CD4-positive, alpha-beta T cell treated with Interleukin-6 for 4 hours (primary cell): Measurements from ENCODE around the gene STX12.
"Not testable (repeated sequence)": the region's sequence is repeated elsewhere in the genome, so short reads cannot be mapped to it uniquely, and the experiment has no call there.

Experiments
- DNase-seq: peaks from one replicate; pipeline ENCODE4 v3.0.0-alpha.2; 2020; ENCODE audit warnings: mixed read lengths

Gene STX12

GRCh38 chr1:27772932-27773825 lies at the start of gene STX12:
STX12 (plus strand) TSS chr1:27773219; CDS start chr1:27773308, 89 bp downstream.
- peak; percentile 99 for DNase-seq

GRCh38 chr1:27724961-27725373 lies 48.1 kb upstream of the STX12 start:
- DNase-seq = peak; percentile 1

DNA sequence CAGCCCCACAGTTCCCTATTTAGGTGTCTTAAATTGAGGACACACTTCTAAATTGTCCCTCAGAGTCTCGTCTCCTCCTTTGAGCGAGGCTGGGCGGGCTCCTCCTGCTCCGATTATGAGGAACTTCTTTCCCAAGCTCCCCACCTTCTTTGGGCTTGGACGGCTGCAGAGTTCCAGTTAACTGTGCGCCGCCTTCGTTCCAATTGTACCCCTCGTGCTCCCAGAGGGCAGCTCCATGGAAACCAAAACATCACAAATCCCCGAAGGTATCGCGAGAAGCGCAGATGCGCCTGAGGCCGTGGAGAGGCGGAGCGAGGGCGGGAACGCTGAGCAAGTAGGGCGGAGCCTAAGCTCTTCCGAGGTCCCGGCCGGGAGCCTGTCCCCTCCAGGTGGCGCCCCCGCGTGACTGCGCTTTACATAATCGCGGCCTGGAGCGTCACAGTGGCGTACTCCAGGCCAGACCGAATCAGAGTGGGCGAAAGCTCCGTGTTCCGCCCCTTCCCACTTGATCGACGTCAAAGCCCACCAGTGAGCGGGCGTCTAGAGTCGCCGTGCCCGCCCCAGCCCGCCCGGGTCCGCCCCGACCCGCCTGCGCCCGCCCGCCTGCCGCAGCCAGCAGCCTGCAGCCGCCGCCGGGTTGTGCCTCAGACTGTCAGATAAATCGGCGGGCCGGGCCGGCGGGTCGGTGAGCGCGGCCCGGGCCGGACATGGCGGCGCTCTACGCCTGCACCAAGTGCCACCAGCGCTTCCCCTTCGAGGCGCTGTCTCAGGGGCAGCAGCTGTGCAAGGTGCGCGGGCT lies 47.4 kb upstream of the STX12 start, which contains the start of gene FAM76A:
TSS of gene FAM76A (plus strand) at position 588 of the 799 bp plus-strand sequence. CDS start at position 708, 120 bp downstream.
- peak; percentile 99 for DNase-seq

DNA sequence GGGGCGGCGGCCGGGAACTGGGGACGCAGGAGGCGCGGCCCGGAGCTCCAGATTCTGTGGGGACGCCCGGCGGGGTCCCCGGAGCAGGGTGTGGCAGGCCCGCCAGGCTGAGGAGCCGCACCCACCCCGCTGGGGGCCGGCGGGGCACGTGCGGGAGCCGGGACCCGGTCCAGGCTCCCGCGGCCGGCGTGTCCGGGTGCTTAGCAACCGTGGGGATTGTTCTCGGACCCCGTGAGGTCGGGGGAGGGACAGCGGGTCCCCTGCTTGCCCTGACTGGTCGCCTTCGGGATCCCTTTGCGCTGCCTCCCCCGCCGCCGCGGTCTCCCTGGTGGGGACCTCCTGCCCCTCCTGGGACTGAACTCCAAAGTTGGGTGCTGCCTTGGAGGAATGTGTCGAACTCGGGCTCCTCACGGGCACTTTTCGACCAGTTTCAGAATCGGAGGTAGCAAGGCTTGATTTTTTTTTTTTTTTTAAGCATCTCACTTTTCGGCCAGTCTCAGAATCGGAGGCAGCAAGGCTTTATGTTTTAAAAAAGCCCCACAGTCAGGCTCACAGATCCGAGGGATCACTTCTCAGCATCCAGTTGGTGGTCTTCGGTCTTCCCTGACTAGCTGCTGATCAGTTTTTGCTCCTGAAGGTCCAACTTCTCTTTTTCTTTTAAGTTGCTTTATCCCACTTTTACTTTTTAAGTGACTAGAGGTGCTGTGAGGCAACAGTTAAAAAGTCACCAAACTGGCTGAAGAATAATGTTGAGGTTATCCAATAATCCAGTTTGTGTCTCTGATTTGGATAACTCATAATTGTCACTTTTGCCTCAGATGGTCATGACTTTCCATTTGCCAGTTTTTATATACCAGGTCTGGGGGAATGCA lies 46.6 kb upstream of the STX12 start:
- peak; percentile 42 for DNase-seq

DNA sequence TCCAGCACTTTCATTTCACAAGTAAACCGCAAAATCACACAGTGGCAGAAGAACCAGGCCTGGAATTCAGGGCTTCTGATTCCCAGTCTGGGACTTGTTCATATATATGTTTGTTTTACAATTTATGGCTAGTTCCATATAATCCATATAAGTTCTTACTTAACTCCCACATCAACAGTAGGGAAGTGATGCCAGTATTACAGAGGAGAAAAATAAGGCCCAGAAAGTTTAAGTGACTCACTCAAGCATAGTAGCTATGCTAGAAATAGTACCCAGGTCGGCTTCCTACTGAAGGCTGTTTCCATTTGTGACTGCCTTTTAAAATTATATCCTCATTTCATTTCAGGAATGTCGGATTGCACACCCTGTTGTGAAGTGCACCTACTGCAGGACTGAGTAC lies 45.9 kb upstream of the STX12 start:
- DNase-seq = no peak

DNA sequence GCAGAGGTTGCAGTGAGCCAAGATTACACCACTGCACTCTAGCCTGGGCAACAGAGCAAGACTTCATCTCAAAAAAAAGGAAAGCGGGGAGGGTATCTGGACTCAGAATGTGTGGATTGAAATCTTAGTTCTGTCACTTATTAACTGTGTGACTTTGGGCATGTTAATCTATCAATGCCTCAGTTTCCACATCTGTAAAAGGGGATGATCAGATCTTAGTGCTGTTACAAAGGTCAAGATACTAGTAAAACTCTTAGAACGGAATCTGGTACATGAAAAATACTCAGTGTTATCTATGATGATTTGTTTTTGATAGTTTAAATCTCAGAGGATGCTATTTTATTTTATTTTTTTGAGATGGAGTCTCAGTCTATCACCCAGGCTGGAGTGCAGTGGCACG lies 36.8 kb upstream of the STX12 start:
- no peak for DNase-seq

- DNase-seq = no peak
Measured at GRCh38 chr1:27741121-27741520, 31.9 kb upstream of the STX12 start.

- DNase-seq = no peak
Measured at GRCh38 chr1:27744556-27744955, 28.5 kb upstream of the STX12 start.

- no peak for DNase-seq
Measured at GRCh38 chr1:27745466-27745865, 27.6 kb upstream of the STX12 start.

GRCh38 chr1:27752360-27752759 lies 20.7 kb upstream of the STX12 start:
- no peak for DNase-seq

GRCh38 chr1:27755286-27755685 lies 17.7 kb upstream of the STX12 start:
- DNase-seq = no peak

DNA sequence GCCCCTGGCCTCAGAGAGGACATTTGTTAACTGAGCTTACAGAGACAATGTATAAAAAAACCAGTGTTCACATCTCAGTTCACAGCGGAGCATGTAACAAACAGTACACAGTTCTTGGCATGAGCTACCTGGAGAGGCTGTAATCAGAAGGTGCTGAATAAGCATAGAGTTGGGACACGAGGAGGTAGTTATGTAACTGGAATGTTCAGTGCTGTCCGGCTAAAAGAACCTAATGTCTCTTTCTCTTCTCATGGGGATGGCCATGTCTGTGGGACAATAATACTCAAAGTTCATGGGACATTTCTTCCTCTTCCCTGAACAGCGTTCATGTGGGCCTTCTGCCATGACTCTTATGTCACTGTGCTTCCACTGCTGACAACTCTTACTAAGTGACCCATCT lies 17.2 kb upstream of the STX12 start:
- DNase-seq = no peak

DNA sequence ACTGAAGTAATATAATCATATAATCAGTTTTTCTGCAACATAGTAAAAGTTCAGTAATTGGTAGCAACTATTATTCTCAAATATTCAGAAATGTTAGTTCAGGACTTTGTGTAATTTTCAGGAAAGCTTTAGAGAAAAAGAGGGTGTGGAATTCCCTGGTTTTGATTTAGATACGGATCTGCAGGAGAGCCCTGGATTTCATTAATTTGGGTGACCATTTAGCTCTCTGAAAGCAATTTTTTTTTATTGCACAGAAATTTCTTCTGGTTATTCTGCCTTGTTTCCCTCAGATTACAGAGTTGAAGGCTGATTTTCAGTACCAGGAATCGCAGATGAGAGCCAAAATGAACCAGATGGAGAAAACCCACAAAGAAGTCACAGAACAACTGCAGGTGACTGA lies 13.8 kb upstream of the STX12 start:
- DNase-seq = no peak

DNA sequence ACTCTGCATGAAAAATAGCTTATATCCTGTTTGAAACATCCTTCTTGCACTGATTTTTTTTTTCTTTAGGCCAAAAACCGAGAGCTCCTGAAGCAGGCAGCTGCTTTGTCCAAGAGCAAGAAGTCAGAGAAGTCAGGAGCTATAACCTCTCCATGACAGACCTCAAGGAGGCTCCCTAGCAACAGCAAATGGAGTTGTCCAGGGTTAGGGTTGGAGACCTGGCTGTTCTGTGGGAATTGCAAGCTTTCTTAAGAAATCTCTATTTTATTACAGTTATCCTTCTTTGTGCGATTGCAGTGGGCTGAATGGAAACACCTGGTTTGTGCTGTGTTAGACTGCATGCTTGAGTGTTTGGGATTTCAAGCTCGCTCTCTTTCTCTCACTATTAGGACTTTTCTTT lies 12.6 kb upstream of the STX12 start:
- DNase-seq = no peak

- DNase-seq = no peak
Measured at GRCh38 chr1:27762033-27762432, 11.0 kb upstream of the STX12 start.

GRCh38 chr1:27763358-27763757 lies 9.7 kb upstream of the STX12 start:
- DNase-seq = no peak

DNA sequence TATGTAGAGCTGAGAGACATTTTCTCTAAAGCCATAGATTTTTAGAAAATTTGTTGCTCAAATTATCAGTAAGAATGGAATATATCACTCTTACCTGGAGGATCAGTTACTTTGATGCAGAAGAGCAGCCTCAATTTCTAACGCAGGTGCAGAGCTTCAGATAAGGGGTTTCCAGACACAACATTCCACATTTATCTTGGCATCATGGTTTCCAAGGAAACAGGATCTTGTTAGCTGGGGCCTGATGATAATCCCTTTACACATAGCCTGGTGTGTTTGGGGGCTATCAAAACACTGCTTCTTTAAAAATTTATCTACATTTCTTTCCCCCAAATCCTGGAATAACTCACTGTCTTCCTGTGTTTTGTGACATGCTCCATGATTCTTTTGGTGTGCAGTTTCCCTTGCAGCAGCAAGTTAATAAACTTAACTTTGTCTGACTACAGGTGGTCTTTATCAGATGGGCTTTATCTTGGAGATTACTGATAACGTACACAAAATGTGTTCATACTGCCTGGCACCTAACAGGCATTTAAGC lies 2.7 kb upstream of the STX12 start:
- DNase-seq = no peak

DNA sequence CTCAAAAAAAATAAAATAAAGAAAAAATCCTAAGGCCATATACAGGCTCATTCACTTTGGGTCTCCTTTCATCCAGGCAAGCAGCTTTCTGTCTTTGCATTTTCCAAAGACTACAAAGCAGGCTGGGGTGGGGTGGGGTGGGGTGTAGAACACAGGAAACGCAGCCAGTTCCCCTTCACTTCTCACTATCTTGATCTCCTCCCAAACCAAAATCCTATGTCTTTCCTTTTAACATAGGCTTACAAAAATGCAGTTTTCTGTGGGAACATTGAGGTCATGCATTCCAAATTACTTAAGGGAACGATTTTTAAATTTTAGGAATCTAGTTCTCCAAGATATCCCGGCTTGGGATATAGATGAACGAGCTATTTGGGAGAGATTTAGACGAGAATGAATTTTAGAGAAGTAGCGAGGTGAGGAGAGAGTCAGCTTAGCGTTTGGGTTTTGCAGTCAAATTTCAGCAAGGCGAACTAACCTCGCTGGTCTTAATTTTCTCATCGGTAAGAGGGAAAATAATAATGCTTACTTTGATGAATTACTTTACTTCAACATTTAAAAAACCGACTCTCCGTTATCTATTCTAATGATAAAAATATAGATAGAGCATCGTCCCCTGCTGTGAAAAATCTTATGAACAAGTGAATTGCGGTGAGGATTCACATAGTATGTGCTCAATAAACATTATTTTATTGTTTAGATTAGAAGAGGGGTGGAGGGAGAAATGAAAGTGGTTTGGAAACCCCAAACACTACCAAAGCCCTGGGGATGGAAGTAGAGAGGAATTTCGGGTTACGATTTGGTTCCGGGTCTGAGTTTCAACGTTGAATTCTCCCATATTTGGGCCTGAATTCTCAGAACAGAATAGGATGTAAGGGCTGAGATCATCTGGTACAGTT lies 735 bp upstream of the STX12 start:
- DNase-seq = peak; percentile 8

- no peak for DNase-seq
Measured at GRCh38 chr1:27773826-27774445, 917 bp downstream of the STX12 start.

DNA sequence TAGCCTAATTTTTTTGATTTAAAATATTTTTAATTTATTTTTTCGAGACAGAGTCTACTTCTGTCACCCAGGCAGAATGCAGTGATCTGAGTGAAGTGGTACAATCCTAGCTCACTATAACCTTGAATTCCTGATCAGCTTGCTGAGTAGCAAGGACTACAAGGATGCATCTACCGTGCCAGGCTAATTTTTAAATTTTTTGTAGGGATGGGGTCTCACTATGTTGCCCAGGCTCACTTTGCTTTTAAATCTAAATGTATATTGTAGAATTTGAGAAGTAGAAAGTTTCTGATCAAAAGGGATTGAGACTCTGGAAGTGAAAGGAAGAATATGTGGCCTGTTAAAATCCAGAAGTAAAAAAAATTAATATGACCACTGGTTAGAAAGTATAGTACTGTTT lies 1.6 kb downstream of the STX12 start:
- no peak for DNase-seq

GRCh38 chr1:27775336-27775735 lies 2.3 kb downstream of the STX12 start:
- not testable (repeated sequence) for DNase-seq
